Loucy (cell line): ENCODE results near the gene CYP4F12.

Source experiments
- H2AFZ ChIP-seq: fragments of 200-600 bp; sonication (generic); 2 replicates; pipeline ENCODE4 v1.6.0; 2016; ENCODE audit warnings: antibody characterized with exemption, mild to moderate bottlenecking, low read length, moderate library complexity
- H3F3A ChIP-seq: fragments of 200-600 bp; 2 replicates; pipeline ENCODE4 v1.6.0; 2016; ENCODE audit warnings: antibody characterized with exemption, low read depth, mild to moderate bottlenecking
- H3K27me3 ChIP-seq: fragments of 200-600 bp; sonication (generic); 2 replicates; pipeline ENCODE4 v1.6.1; 2014; ENCODE audit warnings: low read length, mild to moderate bottlenecking; ENCODE audit not compliant: insufficient read depth, poor library complexity, severe bottlenecking
- H3K36me3 ChIP-seq: fragments of 200-600 bp; sonication (generic); 2 replicates; pipeline ENCODE4 v1.6.1; 2016; ENCODE audit warnings: low read length; ENCODE audit not compliant: insufficient read depth
- H3K4me1 ChIP-seq: fragments of 200-600 bp; sonication (generic); 2 replicates; pipeline ENCODE4 v1.5.1; 2014; ENCODE audit warnings: low read length, mild to moderate bottlenecking; ENCODE audit not compliant: insufficient read depth, poor library complexity, severe bottlenecking
- H3K4me2 ChIP-seq: fragments of 200-600 bp; sonication (generic); 2 replicates; pipeline ENCODE4 v1.6.0; 2014; ENCODE audit warnings: antibody characterized with exemption, low read length, low read depth, mild to moderate bottlenecking; ENCODE audit not compliant: poor library complexity, severe bottlenecking
- H3K4me3 ChIP-seq: fragments of 200-600 bp; sonication (generic); 2 replicates; pipeline ENCODE4 v1.5.1; 2014; ENCODE audit warnings: low read length, mild to moderate bottlenecking, mixed read lengths; ENCODE audit not compliant: poor library complexity, severe bottlenecking
- H3K79me2 ChIP-seq: fragments of 200-600 bp; sonication (generic); 2 replicates; pipeline ENCODE4 v1.6.1; 2014; ENCODE audit warnings: low read length; ENCODE audit not compliant: insufficient read depth
- H3K9ac ChIP-seq: fragments of 200-600 bp; sonication (generic); 2 replicates; pipeline ENCODE4 v1.6.0; 2014; ENCODE audit warnings: mild to moderate bottlenecking, low read depth, low read length, moderate library complexity; ENCODE audit not compliant: poor library complexity, severe bottlenecking
- H3K9me2 ChIP-seq: fragments of 200-600 bp; sonication (generic); replicated peaks from 2 replicates; pipeline ENCODE4 v1.6.1; 2016; ENCODE audit warnings: low read depth, low read length, mixed read lengths
- H3K9me3 ChIP-seq: fragments of 200-600 bp; sonication (generic); 2 replicates; pipeline ENCODE4 v1.6.1; 2014; ENCODE audit warnings: mild to moderate bottlenecking, antibody characterized with exemption, low read length, low read depth; ENCODE audit not compliant: insufficient read depth
- H4K20me1 ChIP-seq: fragments of 200-600 bp; sonication (generic); 2 replicates; pipeline ENCODE4 v1.6.0; 2014; ENCODE audit warnings: antibody characterized with exemption, low read length, mild to moderate bottlenecking; ENCODE audit not compliant: insufficient read depth, poor library complexity, severe bottlenecking
- CTCF ChIP-seq: fragments of 200-600 bp; sonication (generic); conservative IDR thresholded peaks from 2 replicates; pipeline ENCODE4 v1.5.1; 2014; ENCODE audit warnings: mild to moderate bottlenecking, antibody characterized with exemption, low read length
- EZH2phosphoT487 ChIP-seq: fragments of 200-600 bp; IDR thresholded peaks from 2 replicates; pipeline ENCODE4 v1.6.1; 2018; ENCODE audit warnings: antibody characterized with exemption, mild to moderate bottlenecking, moderate library complexity, borderline replicate concordance

Gene CYP4F12

GRCh38 chr19:15641901-15642491 is 30.9 kb upstream of the CYP4F12 start:
- H4K20me1 ChIP-seq: no peaks in the 10 kb centered on the region
- H3K4me2 ChIP-seq: no peak overlapping the region
- no peaks in the 10 kb centered on the region for H3K4me1 ChIP-seq
- TF ChIP-seq EZH2phosphoT487 (no peak), CTCF (no peak)
- H3K27me3 ChIP-seq: no peaks in the 10 kb centered on the region
- H3K9me3 ChIP-seq: no peaks in the 10 kb centered on the region
- no peak overlapping the region for H3K4me3 ChIP-seq
- H3K79me2 ChIP-seq: no peaks in the 10 kb centered on the region
- H3K9me2 ChIP-seq: no peaks in the 10 kb centered on the region
- no peaks in the 10 kb centered on the region for H3K36me3 ChIP-seq
- H2AFZ ChIP-seq: no peak overlapping the region
- no peak overlapping the region for H3K9ac ChIP-seq
- no peaks in the 10 kb centered on the region for H3F3A ChIP-seq

GRCh38 chr19:15642807-15643206 is 30.1 kb upstream of the CYP4F12 start:
- TF ChIP-seq EZH2phosphoT487 (no peak), CTCF (no peak)
- Histone ChIP-seq H3K9me2 (no peaks in the 10 kb centered on the region), H3K9me3 (no peaks in the 10 kb centered on the region), H3K9ac (no peak overlapping the region), H3K4me2 (no peak overlapping the region), H3K36me3 (no peaks in the 10 kb centered on the region), H3K79me2 (no peaks in the 10 kb centered on the region), H3F3A (no peaks in the 10 kb centered on the region), H4K20me1 (no peaks in the 10 kb centered on the region), H3K27me3 (no peaks in the 10 kb centered on the region), H3K4me1 (no peaks in the 10 kb centered on the region), H3K4me3 (no peak overlapping the region), H2AFZ (no peak overlapping the region)

GRCh38 chr19:15643387-15643786 is 29.5 kb upstream of the CYP4F12 start:
- no peak overlapping the region for H3K9ac ChIP-seq
- TF ChIP-seq EZH2phosphoT487: no peak
- TF ChIP-seq CTCF: no peak
- H3K4me2 ChIP-seq: no peak overlapping the region
- H3K4me1 ChIP-seq: no peaks in the 10 kb centered on the region
- no peaks in the 10 kb centered on the region for H3K9me3 ChIP-seq
- no peaks in the 10 kb centered on the region for H3F3A ChIP-seq
- no peaks in the 10 kb centered on the region for H3K79me2 ChIP-seq
- no peaks in the 10 kb centered on the region for H3K9me2 ChIP-seq
- H4K20me1 ChIP-seq: no peaks in the 10 kb centered on the region
- no peak overlapping the region for H2AFZ ChIP-seq
- no peak overlapping the region for H3K4me3 ChIP-seq
- no peaks in the 10 kb centered on the region for H3K36me3 ChIP-seq
- no peaks in the 10 kb centered on the region for H3K27me3 ChIP-seq
